Effector memory CD4-positive, alpha-beta T cell (primary cell): ENCODE results near the gene EMC9.

ENCODE experiments used
- DNase-seq, 3 donors: peaks; one replicate each; pipeline ENCODE4 v3.0.0-alpha.2; 2020
- H3K27ac ChIP-seq: 2 replicates; pipeline ENCODE4 v1.7.0; 2013; ENCODE audit warnings: mild to moderate bottlenecking, low read length, moderate library complexity; ENCODE audit not compliant: insufficient read depth, poor library complexity, severe bottlenecking
- H3K27me3 ChIP-seq: replicated peaks from 2 replicates; pipeline ENCODE4 v1.7.0; 2013; ENCODE audit warnings: mild to moderate bottlenecking, low read length; ENCODE audit not compliant: insufficient read depth, control insufficient read depth, poor library complexity, severe bottlenecking
- H3K36me3 ChIP-seq: 2 replicates; pipeline ENCODE4 v1.7.0; 2013; ENCODE audit warnings: mild to moderate bottlenecking, low read length, moderate library complexity; ENCODE audit not compliant: control insufficient read depth, insufficient read depth
- H3K4me1 ChIP-seq: 2 replicates; pipeline ENCODE4 v1.7.0; 2013; ENCODE audit warnings: low read length, mild to moderate bottlenecking; ENCODE audit not compliant: control insufficient read depth, insufficient read depth, poor library complexity, severe bottlenecking
- H3K4me3 ChIP-seq: 2 replicates; pipeline ENCODE4 v1.7.0; 2013; ENCODE audit warnings: low read length, low read depth, mild to moderate bottlenecking; ENCODE audit not compliant: insufficient read depth, poor library complexity, severe bottlenecking
- H3K9me3 ChIP-seq: 2 replicates; pipeline ENCODE4 v1.7.0; 2013; ENCODE audit warnings: mild to moderate bottlenecking, low read length, moderate library complexity; ENCODE audit not compliant: control insufficient read depth

EMC9 gene

DNA sequence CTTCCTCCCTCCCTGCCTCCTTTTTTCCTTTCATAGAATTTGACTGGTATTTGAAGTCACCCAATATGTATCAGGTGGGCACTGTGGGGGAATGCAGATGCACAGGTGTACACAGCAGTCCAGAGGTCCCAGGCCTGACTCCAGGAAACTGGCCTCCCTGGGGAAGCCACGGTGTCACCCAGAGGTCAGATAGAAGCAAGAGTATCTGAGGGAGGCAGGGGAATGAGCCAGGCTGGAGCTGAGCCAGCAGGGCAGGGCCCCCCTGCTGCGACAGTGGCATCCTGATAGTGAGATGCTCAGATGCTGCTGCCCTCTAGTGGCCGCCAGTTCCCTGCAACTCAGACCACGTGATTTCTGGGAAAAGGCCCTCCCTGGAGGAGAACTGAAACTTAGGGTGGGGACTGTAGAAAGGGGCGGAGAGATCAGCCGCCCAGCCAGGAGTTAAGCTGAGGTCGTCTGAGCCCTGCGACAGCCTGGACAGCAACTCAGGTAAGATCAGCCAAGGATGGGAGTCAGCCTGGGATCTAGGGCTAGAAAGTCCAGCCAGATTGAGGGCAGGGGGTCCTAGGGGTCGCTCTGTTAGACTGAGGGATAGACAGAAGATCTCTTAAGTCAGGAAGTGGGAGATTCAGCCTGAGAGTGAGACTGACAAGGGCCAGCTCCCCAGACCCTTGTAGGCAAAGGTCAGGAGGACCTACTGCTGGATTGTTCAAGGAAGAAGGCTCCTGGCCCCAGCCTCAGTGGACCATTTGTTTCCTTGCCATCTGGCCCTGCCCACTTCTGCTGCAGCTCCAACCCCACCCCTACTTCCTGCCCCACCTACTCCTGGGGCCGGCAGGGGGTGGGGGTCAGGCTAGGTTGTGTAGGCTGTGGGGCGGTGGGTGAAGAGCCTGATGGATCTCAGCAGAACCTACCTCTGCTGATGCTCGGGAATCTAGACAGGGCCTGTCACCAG, 19.7 kb upstream of the EMC9 start, which contains the start of gene IRF9:
IRF9 (plus strand) TSS at position 416 of the 955 bp plus-strand sequence. CDS start 880 bp downstream, outside the sequence.
- Histone ChIP-seq H3K27ac (peak within 1 kb of the TSS; percentile 97), H3K4me3 (peak within 1 kb of the TSS; percentile 88), H3K4me1 (peaks cover 24% of the 10 kb centered on the region), H3K27me3 (no peaks in the 10 kb centered on the region), H3K36me3 (peaks cover 67% of the 10 kb centered on the region), H3K9me3 (no peaks in the 10 kb centered on the region)
- peak; percentile 94 to 95 (median 95) for DNase-seq

- peaks cover 67% of the 10 kb centered on the region for H3K36me3 ChIP-seq
These were observed 19.1 kb upstream of the EMC9 start for GRCh38 chr14:24160499-24160849.

GRCh38 chr14:24159777-24160498, 18.5 kb upstream of the EMC9 start:
- no peak for DNase-seq
- H3K27ac ChIP-seq = peak overlapping the region; percentile 97
- no peaks in the 10 kb centered on the region for H3K9me3 ChIP-seq

More at GRCh38 chr14:24160499-24160849, 19.1 kb upstream of the EMC9 start:
- Histone ChIP-seq H3K27me3 (no peaks in the 10 kb centered on the region), H3K4me3 (no peak overlapping the region), H3K9me3 (no peaks in the 10 kb centered on the region), H3K27ac (peak overlapping the region; percentile 97), H3K4me1 (peaks cover 24% of the 10 kb centered on the region)
- DNase-seq = no peak

GRCh38 chr14:24157331-24157730, 15.9 kb upstream of the EMC9 start:
- Histone ChIP-seq H3K4me3 (no peak overlapping the region), H3K9me3 (no peaks in the 10 kb centered on the region), H3K4me1 (peaks cover 8% of the 10 kb centered on the region), H3K27me3 (no peaks in the 10 kb centered on the region), H3K36me3 (peaks cover 62% of the 10 kb centered on the region), H3K27ac (no peak overlapping the region)
- no peak for DNase-seq

More at GRCh38 chr14:24159777-24160498, 18.5 kb upstream of the EMC9 start:
- peaks cover 67% of the 10 kb centered on the region for H3K36me3 ChIP-seq
- H3K4me3 ChIP-seq = no peak overlapping the region
- H3K27me3 ChIP-seq = no peaks in the 10 kb centered on the region
- peaks cover 22% of the 10 kb centered on the region for H3K4me1 ChIP-seq

- Histone ChIP-seq H3K4me1 (peaks cover 3% of the 10 kb centered on the region), H3K27me3 (no peaks in the 10 kb centered on the region), H3K27ac (no peak overlapping the region), H3K4me3 (no peak overlapping the region), H3K9me3 (no peaks in the 10 kb centered on the region), H3K36me3 (peaks cover 66% of the 10 kb centered on the region)
- DNase-seq = no peak
These were observed 15.4 kb upstream of the EMC9 start for GRCh38 chr14:24156840-24157239.

DNA sequence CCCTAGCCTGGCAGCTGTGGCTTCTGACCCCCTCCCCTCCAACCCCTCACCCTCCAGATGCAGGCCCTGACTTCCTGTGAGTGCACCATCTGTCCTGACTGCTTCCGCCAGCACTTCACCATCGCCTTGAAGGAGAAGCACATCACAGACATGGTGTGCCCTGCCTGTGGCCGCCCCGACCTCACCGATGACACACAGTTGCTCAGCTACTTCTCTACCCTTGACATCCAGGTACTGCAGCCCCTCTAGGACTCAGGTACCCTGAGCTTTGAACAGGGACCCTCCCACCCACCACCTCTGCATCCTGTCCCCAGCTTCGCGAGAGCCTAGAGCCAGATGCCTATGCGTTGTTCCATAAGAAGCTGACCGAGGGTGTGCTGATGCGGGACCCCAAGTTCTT, 13.7 kb upstream of the EMC9 start:
- Histone ChIP-seq H3K4me3 (no peak overlapping the region), H3K27ac (no peak overlapping the region), H3K27me3 (no peaks in the 10 kb centered on the region), H3K4me1 (peaks cover under 1% of the 10 kb centered on the region), H3K9me3 (no peaks in the 10 kb centered on the region), H3K36me3 (peaks cover 78% of the 10 kb centered on the region)
- no peak for DNase-seq

GRCh38 chr14:24151404-24152080, 10.2 kb upstream of the EMC9 start:
- H3K9me3 ChIP-seq = no peaks in the 10 kb centered on the region
- H3K27ac ChIP-seq = no peak overlapping the region
- peaks cover 66% of the 10 kb centered on the region for H3K36me3 ChIP-seq
- no peak for DNase-seq
- no peaks in the 10 kb centered on the region for H3K27me3 ChIP-seq
- H3K4me1 ChIP-seq = peaks cover 17% of the 10 kb centered on the region
- no peak overlapping the region for H3K4me3 ChIP-seq

DNA sequence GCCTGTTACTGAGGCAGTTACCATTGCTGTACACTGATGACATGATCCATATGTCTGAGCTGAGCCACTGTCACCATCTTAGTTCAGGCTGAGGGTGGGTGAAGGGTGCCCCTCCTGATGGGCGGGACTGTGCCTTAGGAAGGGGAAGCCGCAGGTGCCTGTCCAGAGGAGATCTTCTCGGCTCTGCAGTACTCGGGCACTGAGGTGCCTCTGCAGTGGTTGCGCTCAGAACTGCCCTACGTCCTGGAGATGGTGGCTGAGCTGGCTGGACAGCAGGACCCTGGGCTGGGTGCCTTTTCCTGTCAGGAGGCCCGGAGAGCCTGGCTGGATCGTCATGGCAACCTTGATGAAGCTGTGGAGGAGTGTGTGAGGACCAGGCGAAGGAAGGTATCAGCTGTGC, 9.6 kb upstream of the EMC9 start:
- Histone ChIP-seq H3K27ac (no peak overlapping the region), H3K4me3 (no peak overlapping the region), H3K36me3 (peaks cover 63% of the 10 kb centered on the region), H3K4me1 (peaks cover 17% of the 10 kb centered on the region), H3K9me3 (no peaks in the 10 kb centered on the region), H3K27me3 (no peaks in the 10 kb centered on the region)
- no peak for DNase-seq

GRCh38 chr14:24150567-24150966, 9.2 kb upstream of the EMC9 start:
- Histone ChIP-seq H3K27ac (no peak overlapping the region), H3K27me3 (no peaks in the 10 kb centered on the region), H3K9me3 (no peaks in the 10 kb centered on the region), H3K4me3 (no peak overlapping the region), H3K4me1 (peaks cover 22% of the 10 kb centered on the region), H3K36me3 (peaks cover 58% of the 10 kb centered on the region)
- DNase-seq = no peak
